IMR-90 (cell line): Measurements from ENCODE around the gene MREG. TPM values are rescaled to one million over a fixed set of nuclear protein-coding genes. Genes with fewer than 3 reads are reported as not detected.

Experiments used
- ATAC-seq: fragments of 200-7000 bp; cut with Tn5 transposase; 2 replicates; pipeline ENCODE4 v1.9.1; 2020; ENCODE audit warnings: low read depth, mild to moderate bottlenecking, moderate library complexity
- BruUV-seq: library from RNA; stranded (reverse); fragments of 400-500 nt; replicated peaks from 2 replicates; lab custom pipeline; 2021; lab: Mats Ljungman, UMichigan
- CTCF ChIA-PET: fragments of 300-600 bp; formaldehyde crosslinking; extraction: SDS; loops from one replicate; lab custom pipeline; 2021; ENCODE audit warnings: antibody characterized with exemption; lab: Yijun Ruan, JAX
- POLR2A ChIA-PET: fragments of 300-600 bp; sonication (Branson Sonifier 250); formaldehyde crosslinking; loops from one replicate; lab custom pipeline; 2022; ENCODE audit warnings: antibody characterized with exemption; ENCODE audit not compliant: unreplicated experiment; lab: Charles Lee
- DNase-seq: peaks from one replicate; pipeline ENCODE4 v3.0.0; 2013
- H2AFZ ChIP-seq: replicated peaks from 2 replicates; pipeline ENCODE3; 2013; ENCODE audit warnings: low read length, mild to moderate bottlenecking; ENCODE audit not compliant: poor library complexity
- H2AK5ac ChIP-seq: 2 replicates; pipeline ENCODE4 v1.6.1; 2013; ENCODE audit warnings: low read depth, low read length, inconsistent platforms
- H2AK9ac ChIP-seq: replicated peaks from 2 replicates; pipeline ENCODE3; 2013; ENCODE audit warnings: mild to moderate bottlenecking, low read depth, low read length, moderate library complexity; ENCODE audit not compliant: poor library complexity
- H2BK120ac ChIP-seq: 2 replicates; pipeline ENCODE4 v1.6.1; 2013; ENCODE audit warnings: low read depth, low read length, inconsistent platforms
- H2BK15ac ChIP-seq: 3 replicates; pipeline ENCODE4 v1.6.1; 2013; ENCODE audit warnings: low read depth, low read length, inconsistent platforms
- H2BK20ac ChIP-seq: 2 replicates; pipeline ENCODE4 v1.6.1; 2013; ENCODE audit warnings: low read depth, mild to moderate bottlenecking, inconsistent platforms, low read length, moderate library complexity
- H2BK5ac ChIP-seq: 2 replicates; pipeline ENCODE4 v1.6.1; 2013; ENCODE audit warnings: mild to moderate bottlenecking, low read depth, low read length, inconsistent platforms; ENCODE audit not compliant: poor library complexity, severe bottlenecking
- H3K14ac ChIP-seq: replicated peaks from 2 replicates; pipeline ENCODE4 v1.6.1; 2013; ENCODE audit warnings: low read depth, low read length, inconsistent platforms
- H3K18ac ChIP-seq: 2 replicates; pipeline ENCODE4 v1.6.1; 2013; ENCODE audit warnings: low read depth, low read length, control low read depth
- H3K23ac ChIP-seq: 2 replicates; pipeline ENCODE4 v1.6.1; 2013; ENCODE audit warnings: low read depth, low read length, inconsistent platforms
- H3K27ac ChIP-seq: 2 replicates; pipeline ENCODE4 v1.5.1; 2013; ENCODE audit warnings: mild to moderate bottlenecking, control low read depth, low read length; ENCODE audit not compliant: insufficient read depth
- H3K27me3 ChIP-seq: 2 replicates; pipeline ENCODE4 v1.6.1; 2013; ENCODE audit warnings: low read length; ENCODE audit not compliant: control insufficient read depth, insufficient read depth
- H3K36me3 ChIP-seq: 2 replicates; pipeline ENCODE4 v1.6.1; 2013; ENCODE audit warnings: low read length, mixed read lengths; ENCODE audit not compliant: control insufficient read depth, insufficient read depth
- H3K4ac ChIP-seq: 2 replicates; pipeline ENCODE4 v1.6.1; 2013; ENCODE audit warnings: low read depth, low read length, inconsistent platforms
- H3K4me1 ChIP-seq: 2 replicates; pipeline ENCODE4 v1.6.1; 2013; ENCODE audit warnings: low read length, mixed read lengths; ENCODE audit not compliant: control insufficient read depth, insufficient read depth
- H3K4me2 ChIP-seq: 2 replicates; pipeline ENCODE4 v1.6.1; 2013; ENCODE audit warnings: low read depth, mild to moderate bottlenecking, control low read depth, low read length, moderate library complexity
- H3K4me3 ChIP-seq: 2 replicates; pipeline ENCODE4 v1.5.1; 2013; ENCODE audit warnings: low read depth, mild to moderate bottlenecking, control low read depth, low read length, moderate library complexity; ENCODE audit not compliant: insufficient read depth
- H3K56ac ChIP-seq: 2 replicates; pipeline ENCODE4 v1.6.1; 2013; ENCODE audit warnings: low read length, inconsistent platforms; ENCODE audit not compliant: insufficient read depth; ENCODE audit errors: extremely low read depth
- H3K79me1 ChIP-seq, 2 experiments: 2 replicates each; pipeline ENCODE4 v1.6.1; 2013; ENCODE audit warnings: low read length in 2 of 2, inconsistent platforms in 1 of 2, low read depth in 1 of 2
- H3K9ac ChIP-seq: 2 replicates; pipeline ENCODE4 v1.6.1; 2013; ENCODE audit warnings: low read depth, low read length, control low read depth
- H3K9me1 ChIP-seq: 2 replicates; pipeline ENCODE4 v1.6.1; 2013; ENCODE audit warnings: low read length, inconsistent platforms; ENCODE audit not compliant: insufficient read depth
- H3K9me3 ChIP-seq: 2 replicates; pipeline ENCODE4 v1.6.1; 2013; ENCODE audit warnings: low read length; ENCODE audit not compliant: control insufficient read depth, insufficient read depth
- H4K20me1 ChIP-seq: 2 replicates; pipeline ENCODE4 v1.6.1; 2013; ENCODE audit warnings: low read length, inconsistent platforms; ENCODE audit not compliant: insufficient read depth
- H4K5ac ChIP-seq: 2 replicates; pipeline ENCODE4 v1.6.1; 2013; ENCODE audit warnings: mild to moderate bottlenecking, low read depth, low read length, control low read depth
- H4K8ac ChIP-seq, 2 experiments: 2 replicates each; pipeline ENCODE4 v1.6.1; 2013; ENCODE audit warnings: low read depth in 2 of 2, low read length in 2 of 2, control low read depth in 1 of 2, inconsistent platforms in 1 of 2
- H4K91ac ChIP-seq: 2 replicates; pipeline ENCODE4 v1.6.1; 2013; ENCODE audit warnings: low read depth, low read length, inconsistent platforms; ENCODE audit not compliant: insufficient read depth
- BHLHE40 ChIP-seq: fragments of 150-350 bp; IDR thresholded peaks from 2 replicates; pipeline ENCODE4 v1.6.1; 2016; ENCODE audit warnings: mild to moderate bottlenecking, low read depth, low read length
- CEBPB ChIP-seq: IDR thresholded peaks from 2 replicates; pipeline ENCODE4 v1.6.1; 2012; ENCODE audit warnings: low read depth, low read length, improper control_type of control experiment
- CHD1 ChIP-seq: IDR thresholded peaks from 2 replicates; pipeline ENCODE4 v1.6.1; 2012; ENCODE audit warnings: low read depth, low read length, improper control_type of control experiment
- ELK1 ChIP-seq: fragments of 150-350 bp; IDR thresholded peaks from 2 replicates; pipeline ENCODE4 v1.6.1; 2016; ENCODE audit warnings: low read depth, mild to moderate bottlenecking, low read length, moderate library complexity, borderline replicate concordance
- FOS ChIP-seq: fragments of 150-350 bp; IDR thresholded peaks from 2 replicates; pipeline ENCODE4 v1.6.1; 2016; ENCODE audit warnings: low read depth, low read length
- MAFK ChIP-seq: IDR thresholded peaks from 2 replicates; pipeline ENCODE4 v1.6.1; 2012; ENCODE audit warnings: low read depth, low read length, improper control_type of control experiment
- MAZ ChIP-seq: IDR thresholded peaks from 2 replicates; pipeline ENCODE4 v1.6.1; 2012; ENCODE audit warnings: low read depth, mild to moderate bottlenecking, low read length, improper control_type of control experiment, moderate library complexity, borderline replicate concordance
- MXI1 ChIP-seq: IDR thresholded peaks from 2 replicates; pipeline ENCODE4 v1.6.1; 2012; ENCODE audit warnings: low read depth, mild to moderate bottlenecking, low read length, moderate library complexity, borderline replicate concordance
- NFE2L2 ChIP-seq: fragments of 150-350 bp; IDR thresholded peaks from 2 replicates; pipeline ENCODE4 v1.6.1; 2016; ENCODE audit warnings: low read depth, mild to moderate bottlenecking, low read length
- POLR2A ChIP-seq: IDR thresholded peaks from 2 replicates; pipeline ENCODE4 v1.6.1; 2012; ENCODE audit warnings: mild to moderate bottlenecking, low read depth, low read length
- RAD21 ChIP-seq: IDR thresholded peaks from 2 replicates; pipeline ENCODE4 v1.6.1; 2012; ENCODE audit warnings: low read length, improper control_type of control experiment
- RCOR1 ChIP-seq: IDR thresholded peaks from 2 replicates; pipeline ENCODE4 v1.6.1; 2012; ENCODE audit warnings: mild to moderate bottlenecking, low read length, improper control_type of control experiment; ENCODE audit not compliant: insufficient replicate concordance
- RFX5 ChIP-seq: IDR thresholded peaks from 2 replicates; pipeline ENCODE4 v1.8.0; 2012; ENCODE audit warnings: low read depth, mild to moderate bottlenecking, low read length, moderate library complexity
- SMC3 ChIP-seq: fragments of 150-350 bp; IDR thresholded peaks from 2 replicates; pipeline ENCODE4 v1.6.1; 2016; ENCODE audit warnings: low read depth, mild to moderate bottlenecking, antibody characterized with exemption, low read length, moderate library complexity
- USF2 ChIP-seq: fragments of 150-350 bp; IDR thresholded peaks from 2 replicates; pipeline ENCODE4 v1.6.1; 2017; ENCODE audit warnings: mild to moderate bottlenecking, antibody characterized with exemption, low read length, low read depth
- WGBS, 2 experiments: methylation state at CpG; one replicate each; pipeline versions ENCODE4 v1.1.5 to v1.1.7; 2013; ENCODE audit warnings: missing lambda C conversion rate in 2 of 2; ENCODE audit not compliant: insufficient read length in 1 of 2; ENCODE audit errors: extremely low coverage in 2 of 2; 5-methylcytosine and 5-hydroxymethylcytosine counted together
- dilution Hi-C: fragments of 300-500 bp; cut with HindIII; formaldehyde crosslinking; loops from one replicate; pipeline ENCODE4 v1.14.3; 2018; ENCODE audit warnings: low sequenced_read_pairs; ENCODE audit not compliant: unreplicated experiment
- in situ Hi-C: fragments of 300-500 bp; cut with MboI; formaldehyde crosslinking; loops from 3 replicates; pipeline ENCODE4 v1.14.3; 2019; ENCODE audit warnings: low sequenced_read_pairs, inconsistent platforms, mixed read lengths
- intact Hi-C: fragments of 100-400 bp; cut with micrococcal nuclease; formaldehyde crosslinking; loops from 2 replicates; pipeline ENCODE4 v1.10.0; 2022
- polyA plus RNA-seq, 3 experiments: library from polyadenylated mRNA; depleted of rRNA; stranded (reverse); fragments of >200 nt; gene quantifications; 2 replicates each; pipeline ENCODE4 v1.2.3, GENCODE V29; 2012; ENCODE audit warnings: low replicate concordance in 1 of 3
- total RNA-seq: library from RNA; depleted of rRNA; stranded (reverse); fragments of >200 nt; gene quantifications from 2 replicates; pipeline ENCODE4 v1.2.3, GENCODE V29; 2012
- TF ChIP-seq, protein P1 (sequence below): conservative IDR thresholded peaks from 2 replicates; pipeline ENCODE4 v1.5.1; 2012; ENCODE audit warnings: mild to moderate bottlenecking, low read depth, low read length, improper control_type of control experiment

The MREG gene
- total and polyA plus RNA-seq, 2 of the 4 experiments (the other 2 are of a cell fraction) = 1.0 to 1.8 TPM

- Histone ChIP-seq H4K91ac (no peak overlapping the region), H3K9me1 (no peaks in the 10 kb centered on the region), H2BK120ac (no peak overlapping the region), H2BK5ac (no peak overlapping the region), H2BK15ac (no peak overlapping the region), H3K18ac (no peak overlapping the region), H2AFZ (no peak overlapping the region), H3K4me3 (no peak overlapping the region), H3K14ac (no peak overlapping the region), H2BK20ac (no peak overlapping the region), H3K9ac (no peak overlapping the region), H3K4me2 (no peak overlapping the region), H3K27me3 (no peaks in the 10 kb centered on the region), H3K36me3 (no peaks in the 10 kb centered on the region), H3K79me1 (no peaks in the 10 kb centered on the region), H3K27ac (no peak overlapping the region), H3K9me3 (no peaks in the 10 kb centered on the region), H4K5ac (no peak overlapping the region), H2AK5ac (no peak overlapping the region), H3K4me1 (no peaks in the 10 kb centered on the region), H3K23ac (no peak overlapping the region), H3K4ac (no peak overlapping the region), H3K56ac (no peak overlapping the region), H4K20me1 (no peaks in the 10 kb centered on the region), H2AK9ac (no peak overlapping the region), H4K8ac (no peak overlapping the region)
- ChIA-PET CTCF (no interaction called here), POLR2A (no interaction called here)
- dilution Hi-C loops (no loop called here), intact Hi-C loops (no loop called here), in situ Hi-C loops (loop anchor here (25.0 kb wide), 1 partner anchor 1130 kb away; the partner anchor contains the start of gene BARD1)
- no TSS peak for BruUV-seq
- no peak for TF ChIP-seq BHLHE40
- TF ChIP-seq RCOR1 = no peak
- no peak for TF ChIP-seq MAZ
- TF ChIP-seq USF2 = no peak
- TF ChIP-seq RAD21 = no peak
- no peak for TF ChIP-seq ELK1
- TF ChIP-seq, protein P1, sequence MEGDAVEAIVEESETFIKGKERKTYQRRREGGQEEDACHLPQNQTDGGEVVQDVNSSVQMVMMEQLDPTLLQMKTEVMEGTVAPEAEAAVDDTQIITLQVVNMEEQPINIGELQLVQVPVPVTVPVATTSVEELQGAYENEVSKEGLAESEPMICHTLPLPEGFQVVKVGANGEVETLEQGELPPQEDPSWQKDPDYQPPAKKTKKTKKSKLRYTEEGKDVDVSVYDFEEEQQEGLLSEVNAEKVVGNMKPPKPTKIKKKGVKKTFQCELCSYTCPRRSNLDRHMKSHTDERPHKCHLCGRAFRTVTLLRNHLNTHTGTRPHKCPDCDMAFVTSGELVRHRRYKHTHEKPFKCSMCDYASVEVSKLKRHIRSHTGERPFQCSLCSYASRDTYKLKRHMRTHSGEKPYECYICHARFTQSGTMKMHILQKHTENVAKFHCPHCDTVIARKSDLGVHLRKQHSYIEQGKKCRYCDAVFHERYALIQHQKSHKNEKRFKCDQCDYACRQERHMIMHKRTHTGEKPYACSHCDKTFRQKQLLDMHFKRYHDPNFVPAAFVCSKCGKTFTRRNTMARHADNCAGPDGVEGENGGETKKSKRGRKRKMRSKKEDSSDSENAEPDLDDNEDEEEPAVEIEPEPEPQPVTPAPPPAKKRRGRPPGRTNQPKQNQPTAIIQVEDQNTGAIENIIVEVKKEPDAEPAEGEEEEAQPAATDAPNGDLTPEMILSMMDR = no peak
- no peak for TF ChIP-seq MAFK
- TF ChIP-seq CEBPB = no peak
- no peak for TF ChIP-seq RFX5
- TF ChIP-seq NFE2L2 = no peak
- no peak for TF ChIP-seq POLR2A
- no peak for TF ChIP-seq MXI1
- TF ChIP-seq CHD1 = no peak
- no peak for TF ChIP-seq FOS
- TF ChIP-seq SMC3 = no peak
- ATAC-seq (no peak), DNase-seq (no peak)
- WGBS, 2 experiments = 80% methylated on average over 1 of the region's 3 CpGs; no CpG with 5 or more reads in 1 of the 2 experiments
Measured at GRCh38 chr2:215942194-215942593, 71.2 kb downstream of the MREG start.
